NOMO-1 (cell line): ENCODE measurements around the gene ZNF862.
"Not testable (repeated sequence)": the region's sequence is repeated elsewhere in the genome, so short reads cannot be mapped to it uniquely, and the experiment has no call there.

Experiments
- DNase-seq, 2 experiments: peaks; one replicate each; lab custom pipeline; 2025; ENCODE audit not compliant: unreplicated experiment in 2 of 2; lab: John Stamatoyannopoulos, UW

ZNF862 gene

GRCh38 chr7:149878523-149878921 lies 40.3 kb downstream of the ZNF862 start:
- DNase-seq = no peak

DNA sequence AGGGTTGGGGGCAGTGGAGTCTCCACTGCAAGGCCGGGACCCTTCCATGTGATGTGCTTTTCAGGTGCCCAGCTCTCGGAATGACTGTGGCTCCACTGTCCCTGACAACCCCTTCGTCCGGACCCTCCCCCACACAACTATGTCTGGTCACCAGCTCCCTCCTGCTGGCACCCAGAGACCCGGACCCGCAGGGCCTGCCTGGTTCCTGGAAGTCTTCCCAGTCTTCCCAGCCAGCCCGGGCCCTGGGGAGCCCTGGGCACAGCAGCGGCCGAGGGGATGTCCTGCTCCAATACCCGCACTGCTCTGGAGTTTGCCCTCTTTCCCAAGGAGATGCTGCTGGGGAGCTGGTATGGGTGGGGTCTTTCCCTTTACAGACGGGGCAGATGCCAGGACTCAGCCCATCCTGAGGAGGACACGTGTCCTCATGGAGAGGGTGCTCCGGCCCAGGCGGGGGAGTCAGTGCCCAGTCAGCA lies 41.1 kb downstream of the ZNF862 start:
- DNase-seq = no peak

- DNase-seq = no peak
Measured at GRCh38 chr7:149879766-149880637, 41.8 kb downstream of the ZNF862 start.

GRCh38 chr7:149880638-149881311 lies 42.6 kb downstream of the ZNF862 start:
- DNase-seq = no peak

- DNase-seq = no peak
Measured at GRCh38 chr7:149881328-149882247, 43.4 kb downstream of the ZNF862 start.

- DNase-seq = no peak
Measured at GRCh38 chr7:149882248-149883047, 44.3 kb downstream of the ZNF862 start.

GRCh38 chr7:149883048-149883438 lies 44.9 kb downstream of the ZNF862 start:
- no peak for DNase-seq

DNA sequence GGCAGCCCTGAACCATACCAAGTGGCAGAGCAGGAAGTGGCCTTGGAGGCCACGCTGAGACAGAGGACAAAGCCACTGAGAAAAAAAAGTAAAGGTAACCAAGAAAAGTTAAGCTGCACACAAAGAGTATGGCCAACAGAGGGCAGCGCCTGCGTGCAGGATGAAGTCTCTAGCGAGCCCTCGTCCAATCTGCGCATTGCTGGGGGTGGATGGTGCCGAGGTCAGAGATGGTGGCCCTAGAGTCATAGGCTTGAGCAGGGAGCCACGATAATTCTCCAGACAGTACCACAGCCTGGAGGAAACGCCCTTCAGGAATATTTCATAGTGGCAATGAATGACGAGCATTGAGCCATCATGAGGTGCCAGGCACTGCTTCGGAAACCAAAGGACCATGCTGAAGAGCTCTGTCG lies 45.3 kb downstream of the ZNF862 start:
- DNase-seq = peak; percentile 11 to 17

DNA sequence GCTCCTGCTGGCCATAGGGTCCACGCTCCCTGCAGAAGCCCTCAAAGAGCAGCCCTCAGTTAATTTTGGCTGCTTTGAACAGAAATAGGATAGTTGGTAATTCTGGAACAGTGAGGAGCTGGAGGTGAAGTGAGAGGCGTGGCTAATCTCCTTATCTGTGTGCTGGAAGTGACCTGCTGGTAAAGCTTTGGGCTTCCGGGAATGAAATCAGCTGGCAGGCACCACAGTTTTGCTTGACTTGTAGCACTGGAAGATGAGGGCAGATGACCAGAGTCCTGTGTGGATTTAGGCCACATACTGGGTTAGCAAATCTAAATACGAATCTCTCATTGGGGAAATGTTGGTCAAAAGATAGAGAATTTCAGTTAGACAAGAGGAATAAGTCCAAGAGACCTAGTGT lies 45.8 kb downstream of the ZNF862 start:
- DNase-seq = no peak

DNA sequence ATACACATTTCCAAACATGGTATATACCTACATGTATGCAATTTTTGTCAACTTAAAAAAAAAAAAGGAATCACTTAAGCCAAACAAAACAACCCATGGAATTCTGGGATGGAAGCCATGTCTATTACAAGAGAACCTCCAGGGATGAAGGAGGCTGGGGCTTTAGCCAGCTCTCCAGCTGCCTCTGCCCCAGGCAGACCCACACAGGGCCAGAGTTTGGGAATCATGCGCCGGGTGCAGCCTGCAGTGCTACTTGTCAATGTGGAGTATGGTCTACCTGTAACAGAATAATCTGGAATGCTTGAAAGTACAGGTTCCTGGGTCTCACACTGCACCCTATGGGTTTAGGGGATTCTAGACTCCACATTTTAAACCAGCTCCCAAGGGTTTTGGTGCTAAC lies 46.4 kb downstream of the ZNF862 start:
- DNase-seq = no peak

- DNase-seq = no peak
Measured at GRCh38 chr7:149885191-149886017, 47.2 kb downstream of the ZNF862 start.

DNA sequence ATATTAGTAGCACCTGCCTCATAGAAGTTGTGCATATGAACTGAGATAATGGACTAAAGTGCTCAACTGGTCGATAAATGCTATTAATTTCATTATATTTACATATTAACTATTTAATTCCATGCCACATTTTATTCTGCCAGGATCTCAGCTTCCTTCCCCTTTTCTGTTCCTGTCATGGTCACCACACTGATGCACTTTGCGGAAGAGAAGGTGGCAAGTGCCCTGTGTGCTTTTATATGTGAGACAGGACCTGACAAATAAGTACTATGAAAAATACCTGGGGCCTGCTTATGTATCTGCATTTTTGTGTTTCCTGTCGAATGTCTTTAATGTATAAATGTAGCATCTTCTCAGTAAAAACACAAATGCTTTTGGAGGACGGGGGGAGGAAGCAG lies 47.8 kb downstream of the ZNF862 start:
- DNase-seq = peak in 1 of 2 experiments; percentile 1

DNA sequence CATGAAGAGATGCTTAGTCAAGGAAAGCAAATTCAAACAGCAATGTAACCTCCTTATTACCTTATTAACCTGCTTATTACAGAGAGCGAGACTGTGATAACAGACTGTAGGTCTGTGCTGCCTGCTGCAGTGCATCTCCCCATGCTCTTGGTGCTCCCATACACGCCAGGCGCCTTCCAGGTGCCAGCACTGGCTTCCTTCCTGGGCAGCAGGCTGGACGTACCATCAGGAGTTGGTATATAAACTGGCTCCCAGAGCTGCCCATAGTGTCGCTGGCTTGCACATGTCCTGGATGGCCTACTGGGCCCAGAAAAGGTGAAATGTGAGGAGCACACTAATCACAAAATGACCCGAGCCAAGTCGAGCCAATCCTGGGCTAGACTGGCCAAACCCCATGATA lies 49.1 kb downstream of the ZNF862 start:
- DNase-seq = no peak

DNA sequence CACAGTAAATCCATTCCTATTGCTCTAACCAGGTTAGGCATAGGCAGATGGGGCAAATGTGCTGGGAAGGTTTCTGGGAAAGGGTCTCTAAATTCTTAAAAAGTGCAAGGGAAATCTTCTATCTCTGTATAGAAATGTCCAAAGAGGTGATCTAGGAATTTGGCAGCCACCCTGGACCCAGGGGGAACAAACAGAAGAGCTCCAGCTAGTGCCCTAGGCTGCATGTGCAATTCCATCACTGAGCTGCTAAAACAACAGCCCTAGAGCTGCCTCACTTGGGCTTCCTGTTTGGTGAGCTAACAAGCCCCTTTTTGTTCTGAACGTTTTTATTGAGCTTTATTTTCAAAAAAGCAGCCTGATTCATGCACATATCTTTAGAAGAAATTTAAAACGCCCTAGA lies 52.5 kb downstream of the ZNF862 start:
- not testable (repeated sequence) for DNase-seq

DNA sequence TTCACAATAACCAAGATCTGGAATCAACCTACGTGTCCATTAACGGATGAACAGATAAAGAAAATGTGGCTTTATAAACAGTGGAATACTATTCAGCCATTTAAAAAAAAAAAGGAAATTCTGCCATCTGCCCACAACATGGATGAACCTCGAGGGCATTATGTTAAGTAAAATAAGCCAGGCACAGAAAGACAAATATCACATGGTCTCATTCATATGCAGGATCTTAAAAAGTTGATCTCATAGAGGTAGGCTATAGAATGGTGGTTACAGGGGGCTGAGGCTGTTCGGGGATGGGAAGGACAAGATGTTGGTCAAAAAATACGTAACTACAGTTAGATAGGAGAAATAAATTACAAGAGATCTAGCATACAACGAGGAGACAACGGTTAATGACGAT lies 56.8 kb downstream of the ZNF862 start:
- not testable (repeated sequence) for DNase-seq

GRCh38 chr7:149907776-149908376 lies 69.7 kb downstream of the ZNF862 start:
- not testable (repeated sequence) for DNase-seq

DNA sequence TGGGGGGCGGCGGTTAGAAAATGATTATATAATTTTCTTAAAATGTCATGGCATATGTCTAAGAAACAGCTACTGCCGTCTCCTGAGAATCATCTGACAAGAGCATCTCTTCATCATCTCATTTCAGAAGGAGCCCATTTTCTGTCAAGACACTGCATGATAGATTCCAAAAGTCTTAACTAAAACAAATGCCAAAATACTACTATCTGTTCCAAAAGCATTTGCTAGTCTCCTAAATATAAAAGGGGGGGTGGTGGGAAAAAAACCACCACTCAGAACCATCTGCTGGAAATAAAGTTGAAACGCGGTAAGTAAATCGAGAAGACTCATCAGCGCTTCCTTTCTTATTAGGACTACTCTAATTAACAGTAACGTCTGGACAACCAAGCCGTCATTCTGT lies 72.0 kb downstream of the ZNF862 start:
- DNase-seq = not testable (repeated sequence)

DNA sequence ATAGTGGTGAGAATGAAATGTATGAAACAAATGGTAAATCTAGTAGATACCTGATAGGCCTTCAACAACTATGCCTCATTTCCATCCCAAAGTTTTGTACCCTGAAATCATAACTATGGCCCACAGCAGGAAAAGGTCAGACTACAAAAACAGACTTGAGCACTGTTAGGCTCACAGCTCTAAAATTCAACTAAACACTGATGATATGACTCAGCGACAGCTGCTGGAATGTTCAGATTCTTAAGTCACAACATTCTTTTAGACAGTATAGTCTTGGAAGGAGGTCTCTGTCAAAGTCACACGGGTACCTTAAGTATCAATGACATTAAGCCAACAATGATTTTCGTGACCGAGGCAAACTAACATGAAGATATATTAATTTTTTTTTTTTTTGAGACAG lies 74.0 kb downstream of the ZNF862 start:
- not testable (repeated sequence) for DNase-seq
